ENCODE measurements around the gene AJM1.

GRCh38 chr9:136854113-136854841 is 12.0 kb downstream of the AJM1 start:
- no peak for TF ChIP-seq CTCF (IDR thresholded peaks at IDR 0.05)
- no peak for TF ChIP-seq EP300 (IDR thresholded peaks at IDR 0.05)
- no peak for TF ChIP-seq POLR2AphosphoS5 (IDR thresholded peaks at IDR 0.05)
- no peak for TF ChIP-seq POLR2A (IDR thresholded peaks at IDR 0.05)

All from upper lobe of left lung (tissue), 4 donors.